Spleen (tissue), 7 donors: ENCODE measurements around the gene CNPY2.
"Not testable (repeated sequence)": the region's sequence is repeated elsewhere in the genome, so short reads cannot be mapped to it uniquely, and the experiment has no call there.

Experiments
- POLR2A ChIP-seq, 3 donors: fragments of 450-650 bp; IDR thresholded peaks; one replicate each; pipeline ENCODE4 v1.5.1; 2017; ENCODE audit warnings: antibody characterized with exemption in 3 of 3, mild to moderate bottlenecking in 1 of 3
- POLR2AphosphoS5 ChIP-seq, 3 donors: sonication (generic); formaldehyde crosslinking; IDR thresholded peaks; one replicate each; pipeline ENCODE4 v1.5.1; 2017; ENCODE audit warnings: antibody characterized with exemption in 3 of 3
- TF ChIP-seq, protein P1 (sequence below), 11 experiments: fragments of 200-600 bp in 7 of 11; fragments of 450-650 bp in 4 of 11; sonication (generic) in 4 of 11; IDR thresholded peaks in 8 of 11; conservative IDR thresholded peaks in 3 of 11; 1 replicate in 7 of 11; 2 replicates in 4 of 11; pipeline versions ENCODE4 v1.4.0 to v1.8.0; 2016 to 2021; ENCODE audit warnings: antibody characterized with exemption in 11 of 11, inconsistent platforms in 4 of 11, mild to moderate bottlenecking in 1 of 11
- donor health status: DM: no; HTN: no; CAD: no; lungs with moderate emphysema.
- donor health status: DM: no; HTN: no; CAD: no.
- donor health status: DM: no; HTN: no; CAD: no.

DNA sequence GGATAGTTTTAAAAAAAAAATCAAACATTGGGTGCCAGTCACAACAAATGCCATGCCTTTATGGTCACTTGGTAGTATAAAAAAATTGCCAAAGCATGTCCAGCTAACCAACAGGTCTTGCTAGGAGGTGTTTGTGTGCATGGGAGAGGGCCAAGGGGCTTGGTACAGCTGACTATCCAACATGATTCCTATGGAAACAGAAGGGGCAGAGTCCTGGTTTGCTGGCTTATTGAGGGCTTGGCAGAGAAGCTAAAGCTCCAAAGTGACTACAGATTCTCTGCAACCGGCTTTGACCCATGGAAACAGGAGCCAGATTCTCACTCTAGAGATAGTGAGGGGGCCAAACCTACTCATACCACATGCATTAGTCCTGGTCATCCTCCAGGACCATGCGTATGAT, 43.3 kb downstream of the CNPY2 start:
- TF ChIP-seq, protein P1, sequence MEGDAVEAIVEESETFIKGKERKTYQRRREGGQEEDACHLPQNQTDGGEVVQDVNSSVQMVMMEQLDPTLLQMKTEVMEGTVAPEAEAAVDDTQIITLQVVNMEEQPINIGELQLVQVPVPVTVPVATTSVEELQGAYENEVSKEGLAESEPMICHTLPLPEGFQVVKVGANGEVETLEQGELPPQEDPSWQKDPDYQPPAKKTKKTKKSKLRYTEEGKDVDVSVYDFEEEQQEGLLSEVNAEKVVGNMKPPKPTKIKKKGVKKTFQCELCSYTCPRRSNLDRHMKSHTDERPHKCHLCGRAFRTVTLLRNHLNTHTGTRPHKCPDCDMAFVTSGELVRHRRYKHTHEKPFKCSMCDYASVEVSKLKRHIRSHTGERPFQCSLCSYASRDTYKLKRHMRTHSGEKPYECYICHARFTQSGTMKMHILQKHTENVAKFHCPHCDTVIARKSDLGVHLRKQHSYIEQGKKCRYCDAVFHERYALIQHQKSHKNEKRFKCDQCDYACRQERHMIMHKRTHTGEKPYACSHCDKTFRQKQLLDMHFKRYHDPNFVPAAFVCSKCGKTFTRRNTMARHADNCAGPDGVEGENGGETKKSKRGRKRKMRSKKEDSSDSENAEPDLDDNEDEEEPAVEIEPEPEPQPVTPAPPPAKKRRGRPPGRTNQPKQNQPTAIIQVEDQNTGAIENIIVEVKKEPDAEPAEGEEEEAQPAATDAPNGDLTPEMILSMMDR (IDR thresholded peaks at IDR 0.05 in 8 of 11, conservative IDR thresholded peaks at IDR 0.05 in 3 of 11): not testable (repeated sequence)
- TF ChIP-seq POLR2AphosphoS5, POLR2A (IDR thresholded peaks at IDR 0.05): not testable (repeated sequence)
